SU-DHL-6 (cell line): ENCODE measurements around the gene ANKRD42.

ENCODE experiments used
- H2AFZ ChIP-seq: fragments of 200-600 bp; sonication (generic); 2 replicates; pipeline ENCODE4 v1.6.1; 2014; ENCODE audit warnings: low read depth, mild to moderate bottlenecking, moderate library complexity, mixed read lengths, antibody characterized with exemption, low read length; ENCODE audit not compliant: severe bottlenecking
- H3F3A ChIP-seq: fragments of 200-600 bp; shearing (Covaris generic); 2 replicates; pipeline ENCODE4 v1.6.0; 2016; ENCODE audit warnings: antibody characterized with exemption, mild to moderate bottlenecking; ENCODE audit not compliant: insufficient read depth
- H3K27ac ChIP-seq: fragments of 200-600 bp; sonication (generic); 2 replicates; pipeline ENCODE4 v1.5.1; 2016; ENCODE audit warnings: low read depth, mild to moderate bottlenecking, low read length, moderate library complexity, mixed read lengths
- H3K27me3 ChIP-seq: fragments of 200-600 bp; sonication (generic), shearing (Covaris generic); 2 replicates; pipeline ENCODE4 v1.6.0; 2014; ENCODE audit warnings: mild to moderate bottlenecking, low read length
- H3K36me3 ChIP-seq: fragments of 200-600 bp; sonication (generic); 2 replicates; pipeline ENCODE4 v1.6.1; 2014; ENCODE audit warnings: mild to moderate bottlenecking, low read length, mixed read lengths
- H3K4me2 ChIP-seq: fragments of 300-600, 200-600 bp; shearing (Covaris generic), sonication (generic); 2 replicates; pipeline ENCODE4 v1.6.0; 2014; ENCODE audit warnings: low read length, low read depth, mild to moderate bottlenecking; ENCODE audit not compliant: poor library complexity, severe bottlenecking
- H3K4me3 ChIP-seq: fragments of 200-600 bp; sonication (generic); 2 replicates; pipeline ENCODE4 v1.5.1; 2014; ENCODE audit warnings: antibody characterized with exemption, low read length, mild to moderate bottlenecking, mixed read lengths; ENCODE audit not compliant: insufficient read depth, poor library complexity, severe bottlenecking
- H3K79me2 ChIP-seq: fragments of 200-600 bp; sonication (generic); 2 replicates; pipeline ENCODE4 v1.6.1; 2014; ENCODE audit warnings: mild to moderate bottlenecking, low read length, moderate library complexity; ENCODE audit not compliant: insufficient read depth
- H3K9ac ChIP-seq: fragments of 200-600 bp; sonication (generic); 2 replicates; pipeline ENCODE4 v1.7.0; 2014; ENCODE audit warnings: mild to moderate bottlenecking, low read length
- H3K9me2 ChIP-seq: fragments of 200-600 bp; sonication (generic); replicated peaks from 2 replicates; pipeline ENCODE4 v1.6.1; 2014; ENCODE audit warnings: low read length; ENCODE audit not compliant: insufficient read depth
- H3K9me3 ChIP-seq: fragments of 200-600 bp; sonication (generic); 2 replicates; pipeline ENCODE4 v1.6.1; 2014; ENCODE audit warnings: low read length, mixed read lengths; ENCODE audit not compliant: insufficient read depth
- H4K20me1 ChIP-seq: fragments of 200-600 bp; sonication (generic); 2 replicates; pipeline ENCODE4 v1.6.1; 2014; ENCODE audit warnings: low read depth, mild to moderate bottlenecking, antibody characterized with exemption, low read length, moderate library complexity, mixed read lengths
- CTCF ChIP-seq: fragments of 200-600 bp; sonication (generic); IDR thresholded peaks from one replicate; pipeline ENCODE4 v1.5.1; 2017; ENCODE audit warnings: antibody characterized with exemption, mild to moderate bottlenecking, low read length, moderate library complexity; ENCODE audit not compliant: insufficient read depth, poor library complexity, severe bottlenecking
- EZH2phosphoT487 ChIP-seq: fragments of 200-600 bp; sonication (generic), shearing (Covaris generic); conservative IDR thresholded peaks from 2 replicates; pipeline ENCODE4 v1.6.1; 2018; ENCODE audit warnings: mild to moderate bottlenecking, antibody characterized with exemption, low read length, moderate library complexity, mixed read lengths

Gene ANKRD42

GRCh38 chr11:83252941-83253340, 59.4 kb downstream of the ANKRD42 start:
- no peak overlapping the region for H2AFZ ChIP-seq

GRCh38 chr11:83255366-83255765, 61.9 kb downstream of the ANKRD42 start:
- Histone ChIP-seq H3K27me3 (no peaks in the 10 kb centered on the region), H3K4me3 (no peak overlapping the region), H3K9me2 (no peaks in the 10 kb centered on the region), H3K4me2 (no peak overlapping the region), H4K20me1 (no peaks in the 10 kb centered on the region), H2AFZ (no peak overlapping the region), H3K9me3 (no peaks in the 10 kb centered on the region), H3F3A (no peaks in the 10 kb centered on the region), H3K36me3 (peaks cover 3% of the 10 kb centered on the region; the same call in 1 of the 2 replicates), H3K27ac (no peak overlapping the region), H3K79me2 (no peaks in the 10 kb centered on the region), H3K9ac (no peak overlapping the region)
- TF ChIP-seq CTCF = no peak
- TF ChIP-seq EZH2phosphoT487 = no peak

More at GRCh38 chr11:83252941-83253340, 59.4 kb downstream of the ANKRD42 start:
- Histone ChIP-seq H4K20me1 (no peaks in the 10 kb centered on the region), H3K27me3 (no peaks in the 10 kb centered on the region), H3K4me3 (no peak overlapping the region), H3F3A (no peaks in the 10 kb centered on the region), H3K79me2 (no peaks in the 10 kb centered on the region), H3K9ac (no peak overlapping the region), H3K9me2 (no peaks in the 10 kb centered on the region), H3K27ac (no peak overlapping the region), H3K9me3 (no peaks in the 10 kb centered on the region), H3K36me3 (no peaks in the 10 kb centered on the region), H3K4me2 (no peak overlapping the region)
- TF ChIP-seq CTCF (no peak), EZH2phosphoT487 (no peak)

GRCh38 chr11:83256602-83257340, 63.3 kb downstream of the ANKRD42 start:
- H2AFZ ChIP-seq = no peak overlapping the region
- H3K9me2 ChIP-seq = no peaks in the 10 kb centered on the region
- TF ChIP-seq CTCF = no peak
- TF ChIP-seq EZH2phosphoT487 = no peak
- H3K9ac ChIP-seq = no peak overlapping the region
- no peaks in the 10 kb centered on the region for H3K27me3 ChIP-seq
- H3K4me3 ChIP-seq = no peak overlapping the region
- H4K20me1 ChIP-seq = no peaks in the 10 kb centered on the region
- H3K36me3 ChIP-seq = peaks cover 4% of the 10 kb centered on the region; the same call in 1 of the 2 replicates
- H3K27ac ChIP-seq = no peak overlapping the region
- no peaks in the 10 kb centered on the region for H3K9me3 ChIP-seq
- no peaks in the 10 kb centered on the region for H3F3A ChIP-seq
- H3K79me2 ChIP-seq = no peaks in the 10 kb centered on the region
- no peak overlapping the region for H3K4me2 ChIP-seq
